IMR-90 (cell line): ENCODE measurements around the gene DMAC2. TPM values are rescaled to one million over a fixed set of nuclear protein-coding genes. Genes with fewer than 3 reads are reported as not detected.

Source experiments
- ATAC-seq: fragments of 200-7000 bp; cut with Tn5 transposase; 2 replicates; pipeline ENCODE4 v1.9.1; 2020; ENCODE audit warnings: low read depth, mild to moderate bottlenecking, moderate library complexity
- BruUV-seq: library from RNA; stranded (reverse); fragments of 400-500 nt; replicated peaks from 2 replicates; lab custom pipeline; 2021; lab: Mats Ljungman, UMichigan
- CTCF ChIA-PET: fragments of 300-600 bp; formaldehyde crosslinking; extraction: SDS; loops from one replicate; lab custom pipeline; 2021; ENCODE audit warnings: antibody characterized with exemption; lab: Yijun Ruan, JAX
- POLR2A ChIA-PET: fragments of 300-600 bp; sonication (Branson Sonifier 250); formaldehyde crosslinking; loops from one replicate; lab custom pipeline; 2022; ENCODE audit warnings: antibody characterized with exemption; ENCODE audit not compliant: unreplicated experiment; lab: Charles Lee
- DNase-seq: peaks from one replicate; pipeline ENCODE4 v3.0.0; 2013
- H2AFZ ChIP-seq: replicated peaks from 2 replicates; pipeline ENCODE3; 2013; ENCODE audit warnings: low read length, mild to moderate bottlenecking; ENCODE audit not compliant: poor library complexity
- H2AK5ac ChIP-seq: 2 replicates; pipeline ENCODE4 v1.6.1; 2013; ENCODE audit warnings: low read depth, low read length, inconsistent platforms
- H2AK9ac ChIP-seq: replicated peaks from 2 replicates; pipeline ENCODE3; 2013; ENCODE audit warnings: mild to moderate bottlenecking, low read depth, low read length, moderate library complexity; ENCODE audit not compliant: poor library complexity
- H2BK120ac ChIP-seq: 2 replicates; pipeline ENCODE4 v1.6.1; 2013; ENCODE audit warnings: low read depth, low read length, inconsistent platforms
- H2BK15ac ChIP-seq: 3 replicates; pipeline ENCODE4 v1.6.1; 2013; ENCODE audit warnings: low read depth, low read length, inconsistent platforms
- H2BK20ac ChIP-seq: 2 replicates; pipeline ENCODE4 v1.6.1; 2013; ENCODE audit warnings: low read depth, mild to moderate bottlenecking, inconsistent platforms, low read length, moderate library complexity
- H2BK5ac ChIP-seq: 2 replicates; pipeline ENCODE4 v1.6.1; 2013; ENCODE audit warnings: mild to moderate bottlenecking, low read depth, low read length, inconsistent platforms; ENCODE audit not compliant: poor library complexity, severe bottlenecking
- H3K14ac ChIP-seq: replicated peaks from 2 replicates; pipeline ENCODE4 v1.6.1; 2013; ENCODE audit warnings: low read depth, low read length, inconsistent platforms
- H3K18ac ChIP-seq: 2 replicates; pipeline ENCODE4 v1.6.1; 2013; ENCODE audit warnings: low read depth, low read length, control low read depth
- H3K23ac ChIP-seq: 2 replicates; pipeline ENCODE4 v1.6.1; 2013; ENCODE audit warnings: low read depth, low read length, inconsistent platforms
- H3K27ac ChIP-seq: 2 replicates; pipeline ENCODE4 v1.5.1; 2013; ENCODE audit warnings: mild to moderate bottlenecking, control low read depth, low read length; ENCODE audit not compliant: insufficient read depth
- H3K27me3 ChIP-seq: 2 replicates; pipeline ENCODE4 v1.6.1; 2013; ENCODE audit warnings: low read length; ENCODE audit not compliant: control insufficient read depth, insufficient read depth
- H3K36me3 ChIP-seq: 2 replicates; pipeline ENCODE4 v1.6.1; 2013; ENCODE audit warnings: low read length, mixed read lengths; ENCODE audit not compliant: control insufficient read depth, insufficient read depth
- H3K4ac ChIP-seq: 2 replicates; pipeline ENCODE4 v1.6.1; 2013; ENCODE audit warnings: low read depth, low read length, inconsistent platforms
- H3K4me1 ChIP-seq: 2 replicates; pipeline ENCODE4 v1.6.1; 2013; ENCODE audit warnings: low read length, mixed read lengths; ENCODE audit not compliant: control insufficient read depth, insufficient read depth
- H3K4me2 ChIP-seq: 2 replicates; pipeline ENCODE4 v1.6.1; 2013; ENCODE audit warnings: low read depth, mild to moderate bottlenecking, control low read depth, low read length, moderate library complexity
- H3K4me3 ChIP-seq: 2 replicates; pipeline ENCODE4 v1.5.1; 2013; ENCODE audit warnings: low read depth, mild to moderate bottlenecking, control low read depth, low read length, moderate library complexity; ENCODE audit not compliant: insufficient read depth
- H3K56ac ChIP-seq: 2 replicates; pipeline ENCODE4 v1.6.1; 2013; ENCODE audit warnings: low read length, inconsistent platforms; ENCODE audit not compliant: insufficient read depth; ENCODE audit errors: extremely low read depth
- H3K79me1 ChIP-seq, 2 experiments: 2 replicates each; pipeline ENCODE4 v1.6.1; 2013; ENCODE audit warnings: low read length in 2 of 2, inconsistent platforms in 1 of 2, low read depth in 1 of 2
- H3K9ac ChIP-seq: 2 replicates; pipeline ENCODE4 v1.6.1; 2013; ENCODE audit warnings: low read depth, low read length, control low read depth
- H3K9me1 ChIP-seq: 2 replicates; pipeline ENCODE4 v1.6.1; 2013; ENCODE audit warnings: low read length, inconsistent platforms; ENCODE audit not compliant: insufficient read depth
- H3K9me3 ChIP-seq: 2 replicates; pipeline ENCODE4 v1.6.1; 2013; ENCODE audit warnings: low read length; ENCODE audit not compliant: control insufficient read depth, insufficient read depth
- H4K20me1 ChIP-seq: 2 replicates; pipeline ENCODE4 v1.6.1; 2013; ENCODE audit warnings: low read length, inconsistent platforms; ENCODE audit not compliant: insufficient read depth
- H4K5ac ChIP-seq: 2 replicates; pipeline ENCODE4 v1.6.1; 2013; ENCODE audit warnings: mild to moderate bottlenecking, low read depth, low read length, control low read depth
- H4K8ac ChIP-seq, 2 experiments: 2 replicates each; pipeline ENCODE4 v1.6.1; 2013; ENCODE audit warnings: low read depth in 2 of 2, low read length in 2 of 2, control low read depth in 1 of 2, inconsistent platforms in 1 of 2
- H4K91ac ChIP-seq: 2 replicates; pipeline ENCODE4 v1.6.1; 2013; ENCODE audit warnings: low read depth, low read length, inconsistent platforms; ENCODE audit not compliant: insufficient read depth
- BHLHE40 ChIP-seq: fragments of 150-350 bp; IDR thresholded peaks from 2 replicates; pipeline ENCODE4 v1.6.1; 2016; ENCODE audit warnings: mild to moderate bottlenecking, low read depth, low read length
- CEBPB ChIP-seq: IDR thresholded peaks from 2 replicates; pipeline ENCODE4 v1.6.1; 2012; ENCODE audit warnings: low read depth, low read length, improper control_type of control experiment
- CHD1 ChIP-seq: IDR thresholded peaks from 2 replicates; pipeline ENCODE4 v1.6.1; 2012; ENCODE audit warnings: low read depth, low read length, improper control_type of control experiment
- CTCF ChIP-seq: conservative IDR thresholded peaks from 2 replicates; pipeline ENCODE4 v1.5.1; 2012; ENCODE audit warnings: mild to moderate bottlenecking, low read depth, low read length, improper control_type of control experiment
- FOS ChIP-seq: fragments of 150-350 bp; IDR thresholded peaks from 2 replicates; pipeline ENCODE4 v1.6.1; 2016; ENCODE audit warnings: low read depth, low read length
- MAFK ChIP-seq: IDR thresholded peaks from 2 replicates; pipeline ENCODE4 v1.6.1; 2012; ENCODE audit warnings: low read depth, low read length, improper control_type of control experiment
- MAZ ChIP-seq: IDR thresholded peaks from 2 replicates; pipeline ENCODE4 v1.6.1; 2012; ENCODE audit warnings: low read depth, mild to moderate bottlenecking, low read length, improper control_type of control experiment, moderate library complexity, borderline replicate concordance
- MXI1 ChIP-seq: IDR thresholded peaks from 2 replicates; pipeline ENCODE4 v1.6.1; 2012; ENCODE audit warnings: low read depth, mild to moderate bottlenecking, low read length, moderate library complexity, borderline replicate concordance
- NFE2L2 ChIP-seq: fragments of 150-350 bp; IDR thresholded peaks from 2 replicates; pipeline ENCODE4 v1.6.1; 2016; ENCODE audit warnings: low read depth, mild to moderate bottlenecking, low read length
- POLR2A ChIP-seq: IDR thresholded peaks from 2 replicates; pipeline ENCODE4 v1.6.1; 2012; ENCODE audit warnings: mild to moderate bottlenecking, low read depth, low read length
- RAD21 ChIP-seq: IDR thresholded peaks from 2 replicates; pipeline ENCODE4 v1.6.1; 2012; ENCODE audit warnings: low read length, improper control_type of control experiment
- SMC3 ChIP-seq: fragments of 150-350 bp; IDR thresholded peaks from 2 replicates; pipeline ENCODE4 v1.6.1; 2016; ENCODE audit warnings: low read depth, mild to moderate bottlenecking, antibody characterized with exemption, low read length, moderate library complexity
- WGBS, 2 experiments: methylation state at CpG; one replicate each; pipeline versions ENCODE4 v1.1.5 to v1.1.7; 2013; ENCODE audit warnings: missing lambda C conversion rate in 2 of 2; ENCODE audit not compliant: insufficient read length in 1 of 2; ENCODE audit errors: extremely low coverage in 2 of 2; 5-methylcytosine and 5-hydroxymethylcytosine counted together
- dilution Hi-C: fragments of 300-500 bp; cut with HindIII; formaldehyde crosslinking; loops from one replicate; pipeline ENCODE4 v1.14.3; 2018; ENCODE audit warnings: low sequenced_read_pairs; ENCODE audit not compliant: unreplicated experiment
- in situ Hi-C: fragments of 300-500 bp; cut with MboI; formaldehyde crosslinking; loops from 3 replicates; pipeline ENCODE4 v1.14.3; 2019; ENCODE audit warnings: low sequenced_read_pairs, inconsistent platforms, mixed read lengths
- intact Hi-C: fragments of 100-400 bp; cut with micrococcal nuclease; formaldehyde crosslinking; loops from 2 replicates; pipeline ENCODE4 v1.10.0; 2022
- polyA plus RNA-seq, 3 experiments: library from polyadenylated mRNA; depleted of rRNA; stranded (reverse); fragments of >200 nt; gene quantifications; 2 replicates each; pipeline ENCODE4 v1.2.3, GENCODE V29; 2012; ENCODE audit warnings: low replicate concordance in 1 of 3
- total RNA-seq: library from RNA; depleted of rRNA; stranded (reverse); fragments of >200 nt; gene quantifications from 2 replicates; pipeline ENCODE4 v1.2.3, GENCODE V29; 2012
- TF ChIP-seq, protein P1 (sequence below): fragments of 150-350 bp; IDR thresholded peaks from 2 replicates; pipeline ENCODE4 v1.6.1; 2016; ENCODE audit warnings: low read depth, mild to moderate bottlenecking, low read length, moderate library complexity, borderline replicate concordance

DMAC2 gene
- total and polyA plus RNA-seq, 2 of the 4 experiments (the other 2 are of a cell fraction): 52.5 to 72.2 TPM

GRCh38 chr19:41421314-41421713 lies 18.4 kb downstream of the DMAC2 start:
- Histone ChIP-seq H3K9ac (no peak overlapping the region), H2BK20ac (no peak overlapping the region), H3K9me1 (no peaks in the 10 kb centered on the region; the same call in 1 of the 2 replicates), H2AK5ac (no peak overlapping the region), H2AFZ (no peak overlapping the region), H3K79me1 (no peaks in the 10 kb centered on the region), H3K18ac (no peak overlapping the region), H4K8ac (no peak overlapping the region), H2BK120ac (no peak overlapping the region), H2BK5ac (no peak overlapping the region), H3K4ac (no peak overlapping the region), H4K91ac (no peak overlapping the region), H3K27ac (no peak overlapping the region), H4K20me1 (no peaks in the 10 kb centered on the region), H3K27me3 (no peaks in the 10 kb centered on the region), H3K9me3 (no peaks in the 10 kb centered on the region), H3K36me3 (peaks cover 54% of the 10 kb centered on the region), H2BK15ac (no peak overlapping the region), H3K4me1 (no peaks in the 10 kb centered on the region), H4K5ac (no peak overlapping the region), H3K4me2 (no peak overlapping the region), H3K14ac (no peak overlapping the region), H3K4me3 (no peak overlapping the region), H3K56ac (no peak overlapping the region), H2AK9ac (no peak overlapping the region), H3K23ac (no peak overlapping the region)
- POLR2A ChIA-PET: no interaction called here
- DNase-seq: no peak
- ATAC-seq: no peak
- WGBS, 2 experiments: 100% methylated on average over 3 of the region's 6 CpGs; no CpG with 5 or more reads in 1 of the 2 experiments
- CTCF ChIA-PET: no interaction called here
- in situ Hi-C loops (no loop called here), dilution Hi-C loops (no loop called here), intact Hi-C loops (loop anchor here (10.0 kb wide), 1 partner anchor 217 kb away; no protein-coding TSS in a partner anchor)
- no TSS peak for BruUV-seq
- no peak for TF ChIP-seq FOS
- no peak for TF ChIP-seq RAD21
- no peak for TF ChIP-seq NFE2L2
- no peak for TF ChIP-seq CHD1
- TF ChIP-seq, protein P1, sequence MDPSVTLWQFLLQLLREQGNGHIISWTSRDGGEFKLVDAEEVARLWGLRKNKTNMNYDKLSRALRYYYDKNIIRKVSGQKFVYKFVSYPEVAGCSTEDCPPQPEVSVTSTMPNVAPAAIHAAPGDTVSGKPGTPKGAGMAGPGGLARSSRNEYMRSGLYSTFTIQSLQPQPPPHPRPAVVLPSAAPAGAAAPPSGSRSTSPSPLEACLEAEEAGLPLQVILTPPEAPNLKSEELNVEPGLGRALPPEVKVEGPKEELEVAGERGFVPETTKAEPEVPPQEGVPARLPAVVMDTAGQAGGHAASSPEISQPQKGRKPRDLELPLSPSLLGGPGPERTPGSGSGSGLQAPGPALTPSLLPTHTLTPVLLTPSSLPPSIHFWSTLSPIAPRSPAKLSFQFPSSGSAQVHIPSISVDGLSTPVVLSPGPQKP: no peak
- no peak for TF ChIP-seq MAFK
- TF ChIP-seq MAZ: no peak
- no peak for TF ChIP-seq BHLHE40
- TF ChIP-seq MXI1: no peak
- no peak for TF ChIP-seq CEBPB
- TF ChIP-seq SMC3: no peak
- no peak for TF ChIP-seq POLR2A
- no peak for TF ChIP-seq CTCF
